ENCODE results near the gene ZNF607. TPM values are rescaled to one million over a fixed set of nuclear protein-coding genes. Genes with fewer than 3 reads are reported as not detected.

Gene ZNF607
- total RNA-seq, 4 donors from 2014 or later = 1.9 to 6.9 (median 6.7) TPM

DNA sequence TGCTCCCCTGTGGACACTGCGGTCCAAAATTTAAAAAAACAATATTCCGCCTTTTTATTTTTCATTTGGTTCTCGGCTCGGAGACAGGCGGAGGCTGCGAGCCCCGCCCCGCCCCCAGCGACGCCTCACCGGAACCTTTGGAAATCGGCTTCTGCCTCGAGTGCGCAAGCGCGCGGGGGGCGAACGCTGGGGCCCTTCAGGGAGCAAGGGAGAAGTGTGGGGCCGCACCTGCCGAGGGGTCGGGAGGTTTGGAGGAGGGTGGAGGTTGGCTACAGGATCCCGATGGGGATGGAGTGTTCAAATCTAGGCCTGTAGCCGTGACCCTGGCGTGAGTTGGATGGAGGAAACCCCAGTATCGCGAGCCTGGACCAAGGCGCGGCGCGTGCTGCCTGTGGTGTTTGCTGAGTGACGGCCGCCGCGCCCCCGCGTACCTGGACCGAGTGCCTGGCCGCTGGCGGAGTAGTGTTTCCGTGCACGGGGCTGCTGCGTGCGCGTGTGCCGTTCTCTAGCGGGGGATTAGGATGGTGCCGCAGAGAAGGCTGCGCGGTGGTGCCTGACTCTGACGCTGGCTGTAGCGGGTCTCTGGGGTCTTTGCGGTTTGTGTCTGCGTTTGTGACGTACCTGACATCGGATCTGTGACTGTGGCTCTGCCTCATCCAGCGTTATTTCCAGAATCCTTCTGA lies 63.7 kb downstream of the ZNF607 start:
- WGBS, 2 donors = 0 to 1% methylated on average over 28 to 55 of the region's 57 CpGs
- intact Hi-C loops (cut with DNase I; ENCODE audit: low total_unique reads) = no loop called here
- peak overlapping the region; percentile 88 for H3K4me3 ChIP-seq (ENCODE audit: low read depth, poor library complexity, severe bottlenecking)
- peak; percentile 75 to 96 for DNase-seq (ENCODE audit: low spot score in 2 of 2)
- TF ChIP-seq, protein P1, sequence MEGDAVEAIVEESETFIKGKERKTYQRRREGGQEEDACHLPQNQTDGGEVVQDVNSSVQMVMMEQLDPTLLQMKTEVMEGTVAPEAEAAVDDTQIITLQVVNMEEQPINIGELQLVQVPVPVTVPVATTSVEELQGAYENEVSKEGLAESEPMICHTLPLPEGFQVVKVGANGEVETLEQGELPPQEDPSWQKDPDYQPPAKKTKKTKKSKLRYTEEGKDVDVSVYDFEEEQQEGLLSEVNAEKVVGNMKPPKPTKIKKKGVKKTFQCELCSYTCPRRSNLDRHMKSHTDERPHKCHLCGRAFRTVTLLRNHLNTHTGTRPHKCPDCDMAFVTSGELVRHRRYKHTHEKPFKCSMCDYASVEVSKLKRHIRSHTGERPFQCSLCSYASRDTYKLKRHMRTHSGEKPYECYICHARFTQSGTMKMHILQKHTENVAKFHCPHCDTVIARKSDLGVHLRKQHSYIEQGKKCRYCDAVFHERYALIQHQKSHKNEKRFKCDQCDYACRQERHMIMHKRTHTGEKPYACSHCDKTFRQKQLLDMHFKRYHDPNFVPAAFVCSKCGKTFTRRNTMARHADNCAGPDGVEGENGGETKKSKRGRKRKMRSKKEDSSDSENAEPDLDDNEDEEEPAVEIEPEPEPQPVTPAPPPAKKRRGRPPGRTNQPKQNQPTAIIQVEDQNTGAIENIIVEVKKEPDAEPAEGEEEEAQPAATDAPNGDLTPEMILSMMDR (IDR thresholded peaks at IDR 0.05) = no peak
- no peak for TF ChIP-seq POLR2A (IDR thresholded peaks at IDR 0.05)

GRCh38 chr19:37655301-37655688 lies 64.3 kb downstream of the ZNF607 start, which contains the start of gene ZFP30:
TSS of gene ZFP30 (minus strand) at chr19:37655465. CDS start at chr19:37647822, 7,643 bp downstream.
- TF ChIP-seq, protein P1 (IDR thresholded peaks at IDR 0.05) = no peak
- TF ChIP-seq POLR2A (IDR thresholded peaks at IDR 0.05) = no peak
- DNase-seq (ENCODE audit: low spot score in 2 of 2) = peak; percentile 80 to 96
- intact Hi-C loops (cut with DNase I; ENCODE audit: low total_unique reads) = no loop called here
- 0 to 1% methylated on average over 13 to 33 of the region's 34 CpGs for WGBS, 2 donors
- H3K4me3 ChIP-seq (ENCODE audit: low read depth, poor library complexity, severe bottlenecking) = peak within 1 kb of the TSS; percentile 88

GRCh38 chr19:37654629-37655300 lies 64.8 kb downstream of the ZNF607 start:
- DNase-seq (ENCODE audit: low spot score in 2 of 2) = peak in 1 of 2 donors; percentile 86
- 0 to 1% methylated on average over 34 to 40 of the region's 40 CpGs for WGBS, 2 donors
- H3K4me3 ChIP-seq (ENCODE audit: low read depth, poor library complexity, severe bottlenecking) = peak overlapping the region; percentile 88
- TF ChIP-seq POLR2A (IDR thresholded peaks at IDR 0.05) = no peak
- TF ChIP-seq, protein P1 (IDR thresholded peaks at IDR 0.05) = no peak
- intact Hi-C loops (cut with DNase I; ENCODE audit: low total_unique reads) = no loop called here

GRCh38 chr19:37654118-37654517 lies 65.4 kb downstream of the ZNF607 start:
- TF ChIP-seq, protein P1 (IDR thresholded peaks at IDR 0.05) = no peak
- no peak for TF ChIP-seq POLR2A (IDR thresholded peaks at IDR 0.05)
- WGBS, 2 donors = 0 to 2% methylated on average over 5 of the region's 5 CpGs
- intact Hi-C loops (cut with DNase I; ENCODE audit: low total_unique reads) = no loop called here
- no peak overlapping the region for H3K4me3 ChIP-seq (ENCODE audit: low read depth, poor library complexity, severe bottlenecking)
- no peak for DNase-seq (ENCODE audit: low spot score in 2 of 2)

Other genes with a start within 250 kb of the ZNF607 start
- gene ZNF793, start 212.8 kb downstream of the ZNF607 start, total RNA-seq = 1 to 10 TPM; 2.2 to 5.3 (median 2.7) TPM
- gene ZNF571, start 125.0 kb downstream of the ZNF607 start, total RNA-seq = 1 to 10 TPM; 3.3 to 6.6 (median 4.5) TPM
- 1 to 10 TPM; 1.0 to 6.9 (median 2.0) TPM for gene ZNF540, start 124.9 kb downstream of the ZNF607 start, total RNA-seq
- gene ZFP30, start 64.3 kb downstream of the ZNF607 start, total RNA-seq = 10 to 100 TPM in 1 of 4 donors, 1 to 10 TPM in 3; 8.9 to 18.0 (median 9.5) TPM
- 1 to 10 TPM; 3.9 to 9.4 (median 6.4) TPM for gene ZNF573, start 59.8 kb upstream of the ZNF607 start, total RNA-seq
- not detected for gene WDR87, start 186.8 kb upstream of the ZNF607 start, total RNA-seq
- 10 to 100 TPM; 50.0 to 69.8 (median 53.6) TPM for gene SIPA1L3, start 187.4 kb upstream of the ZNF607 start, total RNA-seq

Data from lower leg skin (tissue), 4 donors.